HEK293 (cell line): ENCODE measurements around the gene CKS1B.

Experiments
- CTCF ChIP-seq: fragments of 450-650 bp; formaldehyde crosslinking; IDR thresholded peaks from 2 replicates; pipeline ENCODE4 v1.5.1; 2016; ENCODE audit warnings: missing biosample characterization, missing genetic modification characterization
- FEZF1 ChIP-seq: fragments of 450-650 bp; formaldehyde crosslinking; IDR thresholded peaks from 2 replicates; pipeline ENCODE4 v1.5.1; 2016; ENCODE audit warnings: missing biosample characterization, missing genetic modification characterization
- GFI1B ChIP-seq: fragments of 450-650 bp; formaldehyde crosslinking; IDR thresholded peaks from 2 replicates; pipeline ENCODE4 v1.5.1; 2016; ENCODE audit warnings: missing biosample characterization, missing genetic modification characterization
- IKZF3 ChIP-seq: fragments of 450-650 bp; IDR thresholded peaks from 2 replicates; pipeline ENCODE4 v1.5.0; 2018; ENCODE audit warnings: missing biosample characterization, mild to moderate bottlenecking, missing genetic modification characterization, moderate library complexity
- KLF10 ChIP-seq: fragments of 450-650 bp; IDR thresholded peaks from 2 replicates; pipeline ENCODE4 v1.5.1; 2018; ENCODE audit warnings: missing biosample characterization, mild to moderate bottlenecking, missing genetic modification characterization
- KLF9 ChIP-seq: fragments of 450-650 bp; formaldehyde crosslinking; IDR thresholded peaks from 2 replicates; pipeline ENCODE4 v1.5.1; 2016; ENCODE audit warnings: missing biosample characterization, missing genetic modification characterization, low read depth
- MZF1 ChIP-seq: fragments of 450-650 bp; formaldehyde crosslinking; IDR thresholded peaks from 2 replicates; pipeline ENCODE4 v1.5.1; 2017; ENCODE audit warnings: missing biosample characterization, missing genetic modification characterization, borderline replicate concordance
- OSR2 ChIP-seq: fragments of 450-650 bp; formaldehyde crosslinking; IDR thresholded peaks from 2 replicates; pipeline ENCODE4 v1.5.1; 2016; ENCODE audit warnings: missing biosample characterization, missing genetic modification characterization
- SETDB1 ChIP-seq: IDR thresholded peaks from one replicate; pipeline ENCODE4 v1.6.1; 2017; ENCODE audit warnings: mild to moderate bottlenecking, low read length, moderate library complexity, mixed read lengths; ENCODE audit not compliant: insufficient read length
- SP3 ChIP-seq: fragments of 450-650 bp; formaldehyde crosslinking; IDR thresholded peaks from 2 replicates; pipeline ENCODE4 v1.5.1; 2016; ENCODE audit warnings: missing biosample characterization, missing genetic modification characterization
- SP7 ChIP-seq: fragments of 450-650 bp; formaldehyde crosslinking; IDR thresholded peaks from 2 replicates; pipeline ENCODE4 v1.5.1; 2016; ENCODE audit warnings: missing biosample characterization, missing genetic modification characterization
- TCF7L2 ChIP-seq: IDR thresholded peaks from 2 replicates; pipeline ENCODE4 v1.6.1; 2011; ENCODE audit warnings: low read depth, mild to moderate bottlenecking, inconsistent platforms, low read length, moderate library complexity, borderline replicate concordance
- ZBTB21 ChIP-seq: fragments of 450-650 bp; formaldehyde crosslinking; IDR thresholded peaks from 2 replicates; pipeline ENCODE4 v1.5.1; 2017; ENCODE audit warnings: missing biosample characterization, missing genetic modification characterization
- ZNF140 ChIP-seq: fragments of 450-650 bp; formaldehyde crosslinking; IDR thresholded peaks from 2 replicates; pipeline ENCODE4 v1.5.1; 2016; ENCODE audit warnings: missing biosample characterization, missing genetic modification characterization
- ZNF169 ChIP-seq: fragments of 450-650 bp; formaldehyde crosslinking; IDR thresholded peaks from 2 replicates; pipeline ENCODE4 v1.5.1; 2016; ENCODE audit warnings: missing biosample characterization, missing genetic modification characterization
- ZNF18 ChIP-seq: fragments of 450-650 bp; formaldehyde crosslinking; IDR thresholded peaks from 2 replicates; pipeline ENCODE4 v1.5.1; 2016; ENCODE audit warnings: missing biosample characterization, missing genetic modification characterization
- ZNF202 ChIP-seq: fragments of 450-650 bp; formaldehyde crosslinking; IDR thresholded peaks from 2 replicates; pipeline ENCODE4 v1.5.1; 2016; ENCODE audit warnings: missing biosample characterization, missing genetic modification characterization, borderline replicate concordance
- ZNF221 ChIP-seq: fragments of 450-650 bp; formaldehyde crosslinking; IDR thresholded peaks from 2 replicates; pipeline ENCODE4 v1.5.1; 2017; ENCODE audit warnings: missing biosample characterization, missing genetic modification characterization, borderline replicate concordance
- ZNF24 ChIP-seq: fragments of 450-650 bp; formaldehyde crosslinking; IDR thresholded peaks from 2 replicates; pipeline ENCODE4 v1.5.1; 2016; ENCODE audit warnings: missing biosample characterization, missing genetic modification characterization
- ZNF274 ChIP-seq, 2 experiments: fragments of 200-500 bp in 1 of 2; fragments of 450-650 bp in 1 of 2; sonication (Bioruptor generic) in 1 of 2; formaldehyde crosslinking in 1 of 2; IDR thresholded peaks; 2 replicates each; pipeline versions ENCODE4 v1.5.1 to v1.6.1; 2014 to 2016; ENCODE audit warnings: borderline replicate concordance in 1 of 2, inconsistent platforms in 1 of 2, low read length in 1 of 2, missing biosample characterization in 1 of 2, missing genetic modification characterization in 1 of 2
- ZNF335 ChIP-seq: fragments of 450-650 bp; formaldehyde crosslinking; conservative IDR thresholded peaks from 2 replicates; pipeline ENCODE4 v1.5.1; 2016; ENCODE audit warnings: missing biosample characterization, missing genetic modification characterization
- ZNF354C ChIP-seq: fragments of 450-650 bp; formaldehyde crosslinking; IDR thresholded peaks from 2 replicates; pipeline ENCODE4 v1.5.1; 2016; ENCODE audit warnings: missing biosample characterization, missing genetic modification characterization, low read depth, borderline replicate concordance
- ZNF548 ChIP-seq: fragments of 450-650 bp; formaldehyde crosslinking; IDR thresholded peaks from 2 replicates; pipeline ENCODE4 v1.5.1; 2016; ENCODE audit warnings: missing biosample characterization, missing genetic modification characterization
- ZNF549 ChIP-seq: fragments of 450-650 bp; IDR thresholded peaks from 2 replicates; pipeline ENCODE4 v1.5.1; 2018; ENCODE audit warnings: missing biosample characterization, missing genetic modification characterization, mild to moderate bottlenecking, inconsistent platforms, moderate library complexity
- TF ChIP-seq, protein P1 (sequence below): fragments of 450-650 bp; formaldehyde crosslinking; IDR thresholded peaks from 2 replicates; pipeline ENCODE4 v1.5.1; 2016; ENCODE audit warnings: missing biosample characterization, missing genetic modification characterization
- TF ChIP-seq, protein P2 (sequence below): fragments of 450-650 bp; formaldehyde crosslinking; IDR thresholded peaks from 2 replicates; pipeline ENCODE4 v1.5.1; 2016; ENCODE audit warnings: missing biosample characterization, missing genetic modification characterization, borderline replicate concordance
- TF ChIP-seq, protein P3 (sequence below): fragments of 450-650 bp; formaldehyde crosslinking; IDR thresholded peaks from 2 replicates; pipeline ENCODE4 v1.5.1; 2017; ENCODE audit warnings: missing biosample characterization, missing genetic modification characterization
- TF ChIP-seq, protein P4 (sequence below): fragments of 450-650 bp; formaldehyde crosslinking; IDR thresholded peaks from 2 replicates; pipeline ENCODE4 v1.5.1; 2016; ENCODE audit warnings: missing biosample characterization, missing genetic modification characterization

Gene CKS1B

GRCh38 chr1:154937085-154937987 is 37.1 kb upstream of the CKS1B start (continued):
- TF ChIP-seq ZNF274 (IDR thresholded peaks at IDR 0.05; ENCODE audit: low read length) (no peak), ZNF274 (tag by site-specific recombination; IDR thresholded peaks at IDR 0.05; ENCODE audit: borderline replicate concordance) (no peak), SP7 (0 out of 2 replicates have a peak, but pooled peaks have one; percentile 46), SP3 (peak; percentile 89; the same call in 1 of the 2 replicates), ZNF18 (no peak), ZNF169 (tag by site-specific recombination) (no peak), OSR2 (tag by site-specific recombination) (peak; percentile 24; the same call in 1 of the 2 replicates), ZBTB21 (peak; percentile 98), SETDB1 (no peak), ZNF335 (peak; percentile 34; the same call in 1 of the 2 replicates), TCF7L2 (peak; percentile 57; the same call in 1 of the 2 replicates), ZNF140 (tag by site-specific recombination) (no peak), ZNF24 (tag by site-specific recombination) (no peak), ZNF202 (tag by site-specific recombination) (no peak), ZNF548 (tag by site-specific recombination) (no peak), MZF1 (tag by site-specific recombination) (peak; percentile 88), IKZF3 (tag by site-specific recombination) (peak; percentile 75; the same call in 1 of the 2 replicates), ZNF221 (no peak), ZNF354C (tag by site-specific recombination) (no peak), KLF9 (tag by site-specific recombination) (no peak; the same call in 1 of the 2 replicates), FEZF1 (tag by site-specific recombination) (no peak), ZNF549 (tag by site-specific recombination) (no peak), KLF10 (tag by site-specific recombination) (peak; percentile 85), CTCF (tag by site-specific recombination) (peak; percentile 38; the same call in 1 of the 2 replicates), GFI1B (tag by site-specific recombination) (peak; percentile 50; the same call in 1 of the 2 replicates)
- TF ChIP-seq, protein P1, sequence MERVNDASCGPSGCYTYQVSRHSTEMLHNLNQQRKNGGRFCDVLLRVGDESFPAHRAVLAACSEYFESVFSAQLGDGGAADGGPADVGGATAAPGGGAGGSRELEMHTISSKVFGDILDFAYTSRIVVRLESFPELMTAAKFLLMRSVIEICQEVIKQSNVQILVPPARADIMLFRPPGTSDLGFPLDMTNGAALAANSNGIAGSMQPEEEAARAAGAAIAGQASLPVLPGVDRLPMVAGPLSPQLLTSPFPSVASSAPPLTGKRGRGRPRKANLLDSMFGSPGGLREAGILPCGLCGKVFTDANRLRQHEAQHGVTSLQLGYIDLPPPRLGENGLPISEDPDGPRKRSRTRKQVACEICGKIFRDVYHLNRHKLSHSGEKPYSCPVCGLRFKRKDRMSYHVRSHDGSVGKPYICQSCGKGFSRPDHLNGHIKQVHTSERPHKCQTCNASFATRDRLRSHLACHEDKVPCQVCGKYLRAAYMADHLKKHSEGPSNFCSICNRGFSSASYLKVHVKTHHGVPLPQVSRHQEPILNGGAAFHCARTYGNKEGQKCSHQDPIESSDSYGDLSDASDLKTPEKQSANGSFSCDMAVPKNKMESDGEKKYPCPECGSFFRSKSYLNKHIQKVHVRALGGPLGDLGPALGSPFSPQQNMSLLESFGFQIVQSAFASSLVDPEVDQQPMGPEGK (tag by site-specific recombination): peak; percentile 73
- TF ChIP-seq, protein P2, sequence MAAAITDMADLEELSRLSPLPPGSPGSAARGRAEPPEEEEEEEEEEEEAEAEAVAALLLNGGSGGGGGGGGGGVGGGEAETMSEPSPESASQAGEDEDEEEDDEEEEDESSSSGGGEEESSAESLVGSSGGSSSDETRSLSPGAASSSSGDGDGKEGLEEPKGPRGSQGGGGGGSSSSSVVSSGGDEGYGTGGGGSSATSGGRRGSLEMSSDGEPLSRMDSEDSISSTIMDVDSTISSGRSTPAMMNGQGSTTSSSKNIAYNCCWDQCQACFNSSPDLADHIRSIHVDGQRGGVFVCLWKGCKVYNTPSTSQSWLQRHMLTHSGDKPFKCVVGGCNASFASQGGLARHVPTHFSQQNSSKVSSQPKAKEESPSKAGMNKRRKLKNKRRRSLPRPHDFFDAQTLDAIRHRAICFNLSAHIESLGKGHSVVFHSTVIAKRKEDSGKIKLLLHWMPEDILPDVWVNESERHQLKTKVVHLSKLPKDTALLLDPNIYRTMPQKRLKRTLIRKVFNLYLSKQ (tag by site-specific recombination): no peak
- TF ChIP-seq, protein P3, sequence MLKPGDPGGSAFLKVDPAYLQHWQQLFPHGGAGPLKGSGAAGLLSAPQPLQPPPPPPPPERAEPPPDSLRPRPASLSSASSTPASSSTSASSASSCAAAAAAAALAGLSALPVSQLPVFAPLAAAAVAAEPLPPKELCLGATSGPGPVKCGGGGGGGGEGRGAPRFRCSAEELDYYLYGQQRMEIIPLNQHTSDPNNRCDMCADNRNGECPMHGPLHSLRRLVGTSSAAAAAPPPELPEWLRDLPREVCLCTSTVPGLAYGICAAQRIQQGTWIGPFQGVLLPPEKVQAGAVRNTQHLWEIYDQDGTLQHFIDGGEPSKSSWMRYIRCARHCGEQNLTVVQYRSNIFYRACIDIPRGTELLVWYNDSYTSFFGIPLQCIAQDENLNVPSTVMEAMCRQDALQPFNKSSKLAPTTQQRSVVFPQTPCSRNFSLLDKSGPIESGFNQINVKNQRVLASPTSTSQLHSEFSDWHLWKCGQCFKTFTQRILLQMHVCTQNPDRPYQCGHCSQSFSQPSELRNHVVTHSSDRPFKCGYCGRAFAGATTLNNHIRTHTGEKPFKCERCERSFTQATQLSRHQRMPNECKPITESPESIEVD (tag by site-specific recombination): no peak
- TF ChIP-seq, protein P4, sequence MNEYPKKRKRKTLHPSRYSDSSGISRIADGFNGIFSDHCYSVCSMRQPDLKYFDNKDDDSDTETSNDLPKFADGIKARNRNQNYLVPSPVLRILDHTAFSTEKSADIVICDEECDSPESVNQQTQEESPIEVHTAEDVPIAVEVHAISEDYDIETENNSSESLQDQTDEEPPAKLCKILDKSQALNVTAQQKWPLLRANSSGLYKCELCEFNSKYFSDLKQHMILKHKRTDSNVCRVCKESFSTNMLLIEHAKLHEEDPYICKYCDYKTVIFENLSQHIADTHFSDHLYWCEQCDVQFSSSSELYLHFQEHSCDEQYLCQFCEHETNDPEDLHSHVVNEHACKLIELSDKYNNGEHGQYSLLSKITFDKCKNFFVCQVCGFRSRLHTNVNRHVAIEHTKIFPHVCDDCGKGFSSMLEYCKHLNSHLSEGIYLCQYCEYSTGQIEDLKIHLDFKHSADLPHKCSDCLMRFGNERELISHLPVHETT (tag by site-specific recombination): no peak; the same call in 1 of the 2 replicates
